SH-SY5Y (cell line): Measurements from ENCODE around the gene MIP.

ENCODE experiments used
- GATA2 ChIP-seq: IDR thresholded peaks from 2 replicates; pipeline ENCODE4 v1.6.1; 2011; ENCODE audit warnings: mild to moderate bottlenecking, low read depth, low read length
- GATA3 ChIP-seq: IDR thresholded peaks from 2 replicates; pipeline ENCODE4 v1.6.1; 2011; ENCODE audit warnings: low read depth, mild to moderate bottlenecking, low read length, moderate library complexity

Gene MIP

GRCh38 chr12:56468216-56469006, 14.0 kb upstream of the MIP start, which contains the start of gene SPRYD4:
SPRYD4 (plus strand) TSS chr12:56468578; CDS start chr12:56468592, 14 bp downstream.
- TF ChIP-seq GATA3 (no peak), GATA2 (no peak)

- no peak for TF ChIP-seq GATA2
Observed at GRCh38 chr12:56462565-56462964, 8.1 kb upstream of the MIP start.

- TF ChIP-seq GATA2 = no peak
- no peak for TF ChIP-seq GATA3
Observed at GRCh38 chr12:56461235-56462159, 7.0 kb upstream of the MIP start.

GRCh38 chr12:56457817-56458216, 3.4 kb upstream of the MIP start:
- TF ChIP-seq GATA3 (no peak), GATA2 (no peak)

- no peak for TF ChIP-seq GATA2
- no peak for TF ChIP-seq GATA3
Observed at GRCh38 chr12:56451147-56451546, 3.3 kb downstream of the MIP start.

GRCh38 chr12:56450241-56450640, 4.2 kb downstream of the MIP start:
- no peak for TF ChIP-seq GATA2
- TF ChIP-seq GATA3 = no peak

GRCh38 chr12:56449622-56449984, 4.9 kb downstream of the MIP start:
- TF ChIP-seq GATA2 (no peak), GATA3 (no peak)

GRCh38 chr12:56448860-56449621, 5.4 kb downstream of the MIP start, which contains the start of gene TIMELESS:
TIMELESS (minus strand) TSS chr12:56449426; CDS start chr12:56434170, 15,256 bp downstream.
- TF ChIP-seq GATA3 (no peak), GATA2 (no peak; the same call in 1 of the 2 replicates)

- TF ChIP-seq GATA3 (no peak), GATA2 (no peak)
Observed at GRCh38 chr12:56437430-56438176, 16.9 kb downstream of the MIP start.

GRCh38 chr12:56434828-56435227, 19.6 kb downstream of the MIP start:
- TF ChIP-seq GATA2 (no peak), GATA3 (no peak)

- TF ChIP-seq GATA2 (no peak), GATA3 (no peak)
Observed at GRCh38 chr12:56431850-56432249, 22.6 kb downstream of the MIP start.

GRCh38 chr12:56431288-56431687, 23.2 kb downstream of the MIP start:
- TF ChIP-seq GATA2 (no peak), GATA3 (no peak)

GRCh38 chr12:56425940-56426438, 28.5 kb downstream of the MIP start:
- no peak for TF ChIP-seq GATA3
- no peak for TF ChIP-seq GATA2
